Stomach (tissue), 9 donors: Measurements from ENCODE around the gene RNF115. TPM values are rescaled to one million over a fixed set of nuclear protein-coding genes. Genes with fewer than 3 reads are reported as not detected.

ENCODE experiments used
- DNase-seq, 2 donors: peaks; one replicate each; pipeline versions ENCODE4 v3.0.0 to v3.0.0-alpha.2; 2013 to 2019
- H3K27ac ChIP-seq, 5 donors: fragments of 200-600 bp in 4 of 5; sonication (generic) in 4 of 5; one replicate each; pipeline ENCODE4 v1.5.1; 2013 to 2019; ENCODE audit warnings: mild to moderate bottlenecking in 1 of 5, moderate library complexity in 1 of 5
- H3K27me3 ChIP-seq, 3 donors: fragments of 200-600 bp; sonication (generic); one replicate each; pipeline ENCODE4 v1.5.1; 2017 to 2019; ENCODE audit warnings: mixed run types in 1 of 3
- H3K36me3 ChIP-seq, 4 donors: fragments of 200-600 bp; sonication (generic); 1 replicate in 3 of 4; 2 replicates in 1 of 4; pipeline ENCODE4 v1.5.1; 2016 to 2019
- H3K4me1 ChIP-seq, 4 donors: fragments of 200-600 bp; sonication (generic); one replicate each; pipeline ENCODE4 v1.5.1; 2016 to 2019
- H3K4me3 ChIP-seq, 4 donors: fragments of 200-600 bp; sonication (generic) in 3 of 4; one replicate each; pipeline ENCODE4 v1.5.1; 2016 to 2019; ENCODE audit warnings: mild to moderate bottlenecking in 1 of 4
- H3K9me3 ChIP-seq, 4 donors: fragments of 200-600 bp; sonication (generic); one replicate each; pipeline ENCODE4 v1.5.1; 2016 to 2019
- CTCF ChIP-seq, 7 experiments: fragments of 450-650 bp in 4 of 7; fragments of 200-600 bp in 3 of 7; sonication (generic) in 3 of 7; IDR thresholded peaks; one replicate each; pipeline ENCODE4 v1.5.1; 2016 to 2019; ENCODE audit warnings: antibody characterized with exemption in 7 of 7, control low read depth in 2 of 7, mild to moderate bottlenecking in 1 of 7
- EP300 ChIP-seq: sonication (generic); formaldehyde crosslinking; IDR thresholded peaks from one replicate; pipeline ENCODE4 v1.6.1; 2017; ENCODE audit warnings: antibody characterized with exemption
- POLR2A ChIP-seq, 4 donors: fragments of 450-650 bp; IDR thresholded peaks; one replicate each; pipeline ENCODE4 v1.6.1; 2016; ENCODE audit warnings: antibody characterized with exemption in 4 of 4, control low read depth in 2 of 4, mild to moderate bottlenecking in 1 of 4, moderate library complexity in 1 of 4
- POLR2AphosphoS5 ChIP-seq, 3 donors: sonication (generic); formaldehyde crosslinking; IDR thresholded peaks; one replicate each; pipeline ENCODE4 v1.6.1; 2016; ENCODE audit warnings: antibody characterized with exemption in 3 of 3
- WGBS, 5 donors: extraction: QIAGEN DNeasy Blood & Tissue Kit in 3 of 5; methylation state at CpG; one replicate each; pipeline versions ENCODE4 v1.1.5 to v1.1.7; 2013 to 2018; 5-methylcytosine and 5-hydroxymethylcytosine counted together
- intact Hi-C: fragments of 100-400 bp; cut with DNase I; formaldehyde crosslinking; loops from one replicate; pipeline ENCODE4 v1.15.1; 2023; ENCODE audit warnings: low total_unique reads
- polyA plus RNA-seq, 3 donors: library from polyadenylated mRNA; stranded (reverse); fragments of 200-250 nt; gene quantifications; one replicate each; pipeline ENCODE4 v1.2.3, GENCODE V29; 2013
- total RNA-seq, 5 donors: library from RNA; depleted of rRNA; stranded (reverse); fragments of >200 nt; gene quantifications; one replicate each; pipeline versions ENCODE4 v1.1.0 to v1.2.3, GENCODE V29; 2014 to 2016
- donor health status: healthy with polysubstance abuse.
- donor health status: Bipolar disorder and iron deficiency.
- donor health status: healthy.

Gene RNF115
- total and polyA plus RNA-seq, 8 donors: 4.8 to 44.1 (median 12.6) TPM

GRCh38 chr1:145758575-145758974 lies 65.3 kb downstream of the RNF115 start:
- peaks cover 0 to 5% (median 2%) of the 10 kb centered on the region in 4 donors for H3K9me3 ChIP-seq
- no peak overlapping the region for H3K4me3 ChIP-seq
- H3K27me3 ChIP-seq: no peaks in the 10 kb centered on the region
- WGBS, 5 donors: 82 to 97% (median 90%) methylated on average over 1 of the region's 1 CpG
- H3K36me3 ChIP-seq: peaks cover 19 to 68% (median 54%) of the 10 kb centered on the region in 4 donors
- H3K4me1 ChIP-seq: no peaks in the 10 kb centered on the region
- DNase-seq: no peak
- no peak for TF ChIP-seq POLR2A (IDR thresholded peaks at IDR 0.05)
- TF ChIP-seq CTCF (IDR thresholded peaks at IDR 0.05): no peak
- TF ChIP-seq EP300: no peak
- TF ChIP-seq POLR2AphosphoS5 (IDR thresholded peaks at IDR 0.05): no peak
- no peak overlapping the region for H3K27ac ChIP-seq
- intact Hi-C loops: no loop called here

- DNase-seq: no peak
- intact Hi-C loops: no loop called here
- Histone ChIP-seq H3K27ac (no peak overlapping the region), H3K9me3 (peaks cover 0 to 5% (median 2%) of the 10 kb centered on the region in 4 donors), H3K4me3 (no peak overlapping the region), H3K27me3 (no peaks in the 10 kb centered on the region), H3K4me1 (no peaks in the 10 kb centered on the region), H3K36me3 (peaks cover 19 to 71% (median 56%) of the 10 kb centered on the region in 4 donors)
- 95 to 100% (median 96%) methylated on average over 1 of the region's 1 CpG for WGBS, 5 donors
- TF ChIP-seq POLR2A (IDR thresholded peaks at IDR 0.05) (no peak), CTCF (IDR thresholded peaks at IDR 0.05) (no peak), POLR2AphosphoS5 (IDR thresholded peaks at IDR 0.05) (no peak), EP300 (no peak)
Measured at GRCh38 chr1:145758116-145758515, 65.8 kb downstream of the RNF115 start.

- WGBS, 5 donors: 88 to 99% (median 96%) methylated on average over 2 of the region's 2 CpGs
- no peak for DNase-seq
- Histone ChIP-seq H3K27ac (no peak overlapping the region), H3K36me3 (peaks cover 19 to 73% (median 61%) of the 10 kb centered on the region in 4 donors), H3K9me3 (peaks cover 0 to 5% (median 2%) of the 10 kb centered on the region in 4 donors), H3K4me3 (no peak overlapping the region), H3K27me3 (no peaks in the 10 kb centered on the region), H3K4me1 (peaks cover 0 to 2% (median 0%) of the 10 kb centered on the region in 4 donors)
- TF ChIP-seq POLR2A (IDR thresholded peaks at IDR 0.05): no peak
- TF ChIP-seq EP300: no peak
- no peak for TF ChIP-seq CTCF (IDR thresholded peaks at IDR 0.05)
- no peak for TF ChIP-seq POLR2AphosphoS5 (IDR thresholded peaks at IDR 0.05)
- intact Hi-C loops: no loop called here
Measured at GRCh38 chr1:145757420-145757819, 66.5 kb downstream of the RNF115 start.

GRCh38 chr1:145751491-145752037 lies 72.3 kb downstream of the RNF115 start:
- Histone ChIP-seq H3K27me3 (no peaks in the 10 kb centered on the region), H3K36me3 (peaks cover 28 to 83% (median 80%) of the 10 kb centered on the region in 4 donors), H3K4me3 (no peak overlapping the region), H3K9me3 (no peaks in the 10 kb centered on the region), H3K4me1 (peaks cover 0 to 15% (median 0%) of the 10 kb centered on the region in 4 donors), H3K27ac (no peak overlapping the region)
- WGBS, 5 donors: 80 to 87% (median 83%) methylated on average over 5 of the region's 5 CpGs
- intact Hi-C loops: no loop called here
- no peak for DNase-seq
- TF ChIP-seq CTCF (IDR thresholded peaks at IDR 0.05) (no peak), POLR2AphosphoS5 (IDR thresholded peaks at IDR 0.05) (no peak), EP300 (no peak), POLR2A (IDR thresholded peaks at IDR 0.05) (no peak)
